Fibroblast of lung (primary cell): ENCODE data around the gene KPNA6. TPM values are rescaled to one million over a fixed set of nuclear protein-coding genes. Genes with fewer than 3 reads are reported as not detected.
"Not testable (repeated sequence)": the region's sequence is repeated elsewhere in the genome, so short reads cannot be mapped to it uniquely, and the experiment has no call there.

Experiments used
- DNase-seq, 2 donors: peaks; one replicate each; pipeline versions ENCODE4 v3.0.0 to v3.0.0-alpha.2; 2010; ENCODE audit warnings: low read depth in 2 of 2
- H2AFZ ChIP-seq: 2 replicates; pipeline ENCODE4 v1.5.1; 2012; ENCODE audit warnings: low read length, control low read depth, inconsistent platforms
- H3K27ac ChIP-seq: 2 replicates; pipeline ENCODE4 v1.5.1; 2011; ENCODE audit warnings: low read length, control low read depth; ENCODE audit not compliant: insufficient read depth
- H3K27me3 ChIP-seq: 2 replicates; pipeline ENCODE4 v1.5.1; 2011; ENCODE audit warnings: mild to moderate bottlenecking, low read length; ENCODE audit not compliant: control insufficient read depth, insufficient read depth
- H3K36me3 ChIP-seq: 2 replicates; pipeline ENCODE4 v1.5.1; 2011; ENCODE audit warnings: low read length; ENCODE audit not compliant: control insufficient read depth, insufficient read depth
- H3K4me1 ChIP-seq: 2 replicates; pipeline ENCODE4 v1.5.1; 2011; ENCODE audit warnings: low read length; ENCODE audit not compliant: control insufficient read depth, insufficient read depth; ENCODE audit errors: extremely low read depth
- H3K4me2 ChIP-seq: 2 replicates; pipeline ENCODE4 v1.5.1; 2011; ENCODE audit warnings: low read length, control low read depth; ENCODE audit not compliant: insufficient read depth; ENCODE audit errors: extremely low read depth
- H3K4me3 ChIP-seq, 4 experiments: fragments of 200-600 bp in 1 of 4; sonication (generic) in 1 of 4; replicated peaks in 1 of 4; 2 replicates each; pipeline ENCODE4 v1.5.1; 2011 to 2016; ENCODE audit warnings: low read length in 4 of 4, low read depth in 3 of 4, mild to moderate bottlenecking in 3 of 4, control low read depth in 2 of 4, inconsistent platforms in 1 of 4, mixed read lengths in 1 of 4; ENCODE audit not compliant: insufficient read depth in 1 of 4; ENCODE audit errors: control extremely low read depth in 1 of 4
- H3K79me2 ChIP-seq: 2 replicates; pipeline ENCODE4 v1.5.1; 2012; ENCODE audit warnings: mild to moderate bottlenecking, low read length, inconsistent platforms; ENCODE audit not compliant: control insufficient read depth, insufficient read depth
- H3K9ac ChIP-seq: 2 replicates; pipeline ENCODE4 v1.5.1; 2011; ENCODE audit warnings: mild to moderate bottlenecking, low read length, control low read depth; ENCODE audit not compliant: insufficient read depth
- H3K9me3 ChIP-seq: 2 replicates; pipeline ENCODE4 v1.5.1; 2012; ENCODE audit warnings: low read depth, low read length; ENCODE audit not compliant: control insufficient read depth, insufficient read depth
- H4K20me1 ChIP-seq: 2 replicates; pipeline ENCODE4 v1.5.1; 2011; ENCODE audit warnings: low read length; ENCODE audit not compliant: control insufficient read depth, insufficient read depth; ENCODE audit errors: extremely low read depth
- EZH2 ChIP-seq: IDR thresholded peaks from 2 replicates; pipeline ENCODE4 v1.5.1; 2012; ENCODE audit warnings: low read length, control low read depth, mild to moderate bottlenecking; ENCODE audit errors: missing control alignments
- polyA plus RNA-seq, 2 donors: library from polyadenylated mRNA; depleted of rRNA in 1 of 2; stranded (reverse) in 1 of 2; unstranded in 1 of 2; fragments of >200 nt; gene quantifications; 2 replicates each; pipeline ENCODE4 v1.2.1, GENCODE V29; 2011 to 2012; ENCODE audit warnings: missing spikeins in 1 of 2
- total RNA-seq: library from RNA; depleted of rRNA; stranded (reverse); fragments of >200 nt; gene quantifications from 2 replicates; pipeline ENCODE4 v1.2.1, GENCODE V29; 2014
- TF ChIP-seq, protein P1 (sequence below), 2 donors: IDR thresholded peaks in 1 of 2; conservative IDR thresholded peaks in 1 of 2; 1 replicate in 1 of 2; 2 replicates in 1 of 2; pipeline ENCODE4 v1.5.1; 2011 to 2012; ENCODE audit warnings: low read length in 2 of 2, control low read depth in 1 of 2, inconsistent platforms in 1 of 2, low read depth in 1 of 2, mild to moderate bottlenecking in 1 of 2

Gene KPNA6
- total and polyA plus RNA-seq, 2 donors (not counting 1 experiment from before 2014, with no cell fraction given) = 40.1 to 48.5 TPM

DNA sequence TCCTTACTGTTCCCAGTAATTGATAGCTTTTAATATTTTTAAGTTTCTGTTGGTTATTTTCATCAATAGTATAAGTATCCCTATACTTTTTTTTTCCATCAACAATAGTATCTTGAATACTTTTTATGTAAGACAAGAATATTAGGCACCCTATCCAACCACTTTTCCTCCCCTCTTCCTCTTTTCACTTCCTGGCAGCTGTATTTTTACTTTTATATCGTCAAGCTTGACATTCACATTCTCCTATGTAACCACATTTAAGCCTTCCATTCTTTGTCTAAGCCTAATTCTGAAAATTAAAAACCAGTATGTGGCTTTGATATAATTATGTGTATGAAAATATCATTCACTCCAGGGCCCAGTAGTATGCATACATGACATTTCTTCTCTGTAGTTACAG is 25.8 kb upstream of the KPNA6 start:
- no peaks in the 10 kb centered on the region for H3K9me3 ChIP-seq
- no peaks in the 10 kb centered on the region for H3K79me2 ChIP-seq
- no peaks in the 10 kb centered on the region for H3K27me3 ChIP-seq
- DNase-seq = no peak
- TF ChIP-seq, protein P1, sequence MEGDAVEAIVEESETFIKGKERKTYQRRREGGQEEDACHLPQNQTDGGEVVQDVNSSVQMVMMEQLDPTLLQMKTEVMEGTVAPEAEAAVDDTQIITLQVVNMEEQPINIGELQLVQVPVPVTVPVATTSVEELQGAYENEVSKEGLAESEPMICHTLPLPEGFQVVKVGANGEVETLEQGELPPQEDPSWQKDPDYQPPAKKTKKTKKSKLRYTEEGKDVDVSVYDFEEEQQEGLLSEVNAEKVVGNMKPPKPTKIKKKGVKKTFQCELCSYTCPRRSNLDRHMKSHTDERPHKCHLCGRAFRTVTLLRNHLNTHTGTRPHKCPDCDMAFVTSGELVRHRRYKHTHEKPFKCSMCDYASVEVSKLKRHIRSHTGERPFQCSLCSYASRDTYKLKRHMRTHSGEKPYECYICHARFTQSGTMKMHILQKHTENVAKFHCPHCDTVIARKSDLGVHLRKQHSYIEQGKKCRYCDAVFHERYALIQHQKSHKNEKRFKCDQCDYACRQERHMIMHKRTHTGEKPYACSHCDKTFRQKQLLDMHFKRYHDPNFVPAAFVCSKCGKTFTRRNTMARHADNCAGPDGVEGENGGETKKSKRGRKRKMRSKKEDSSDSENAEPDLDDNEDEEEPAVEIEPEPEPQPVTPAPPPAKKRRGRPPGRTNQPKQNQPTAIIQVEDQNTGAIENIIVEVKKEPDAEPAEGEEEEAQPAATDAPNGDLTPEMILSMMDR (conservative IDR thresholded peaks at IDR 0.05 in 1 of 2, IDR thresholded peaks at IDR 0.05 in 1 of 2; ENCODE audit: low read depth in 1 of 2, low read length in 2 of 2) = no peak
- TF ChIP-seq EZH2 = no peak
- no peak overlapping the region for H3K9ac ChIP-seq
- H4K20me1 ChIP-seq = no peaks in the 10 kb centered on the region
- H3K4me3 ChIP-seq = no peak overlapping the region
- H2AFZ ChIP-seq = no peak overlapping the region
- H3K4me2 ChIP-seq = no peak overlapping the region
- H3K27ac ChIP-seq = no peak overlapping the region
- H3K4me1 ChIP-seq = no peaks in the 10 kb centered on the region
- H3K36me3 ChIP-seq = peaks cover 11% of the 10 kb centered on the region

DNA sequence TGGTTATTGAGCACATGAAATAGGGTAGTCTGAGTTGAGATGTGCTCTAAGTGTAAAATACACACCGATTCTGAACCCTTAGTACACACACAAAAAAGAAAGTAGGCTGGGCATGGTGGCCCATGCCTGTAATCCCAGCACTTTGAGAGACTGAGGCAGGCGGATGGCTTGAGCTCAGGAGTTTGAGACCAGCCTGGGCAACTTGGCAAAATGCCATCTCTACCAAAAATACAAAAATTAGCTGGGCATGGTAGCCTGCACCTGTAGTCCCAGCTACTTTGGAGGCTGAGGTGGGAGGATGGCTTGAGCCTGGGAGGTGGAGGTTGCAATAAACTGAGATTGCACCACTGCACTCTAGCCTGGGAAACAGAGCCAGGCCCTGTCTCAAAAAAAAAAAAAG is 21.5 kb upstream of the KPNA6 start:
- not testable (repeated sequence) for H3K36me3 ChIP-seq, H3K4me3 ChIP-seq, H3K4me2 ChIP-seq, H3K79me2 ChIP-seq, H2AFZ ChIP-seq, H3K27me3 ChIP-seq, H3K27ac ChIP-seq, H4K20me1 ChIP-seq, H3K9me3 ChIP-seq, H3K9ac ChIP-seq, H3K4me1 ChIP-seq, DNase-seq

DNA sequence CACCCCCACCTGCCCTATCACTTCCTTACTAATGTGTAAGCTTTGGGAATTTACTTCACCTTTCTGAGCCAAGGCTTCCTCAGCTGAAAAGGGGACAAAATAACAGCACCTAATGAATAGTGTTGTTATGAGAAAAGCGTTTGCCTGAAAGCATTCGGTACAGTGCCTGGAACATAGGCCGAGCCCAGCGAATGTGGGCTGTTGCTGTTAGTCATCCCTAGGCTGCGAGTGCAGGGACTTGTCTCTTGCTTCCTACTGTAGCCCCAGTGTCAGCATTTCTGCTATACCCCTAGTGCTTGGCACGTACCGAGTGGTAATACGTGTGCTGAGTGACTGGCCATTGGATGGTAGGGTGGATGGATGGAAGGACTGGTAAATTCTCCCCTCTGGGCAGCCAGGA is 16.7 kb upstream of the KPNA6 start:
- H4K20me1 ChIP-seq = no peaks in the 10 kb centered on the region
- H3K79me2 ChIP-seq = no peaks in the 10 kb centered on the region
- no peak overlapping the region for H3K4me2 ChIP-seq
- H3K27me3 ChIP-seq = no peaks in the 10 kb centered on the region
- H3K4me1 ChIP-seq = no peaks in the 10 kb centered on the region
- no peak overlapping the region for H2AFZ ChIP-seq
- no peak for DNase-seq
- H3K9me3 ChIP-seq = no peaks in the 10 kb centered on the region
- H3K9ac ChIP-seq = no peak overlapping the region
- H3K27ac ChIP-seq = no peak overlapping the region
- no peak overlapping the region for H3K4me3 ChIP-seq
- H3K36me3 ChIP-seq = peaks cover 9% of the 10 kb centered on the region
- TF ChIP-seq EZH2 = no peak
- TF ChIP-seq, protein P1 (conservative IDR thresholded peaks at IDR 0.05 in 1 of 2, IDR thresholded peaks at IDR 0.05 in 1 of 2; ENCODE audit: low read depth in 1 of 2, low read length in 2 of 2) = no peak
